B cell (primary cell): ENCODE measurements around the gene RICTOR.

Source experiments
- CTCF ChIP-seq: fragments of 200-600 bp; IDR thresholded peaks from one replicate; pipeline ENCODE4 v1.8.0; 2022; ENCODE audit warnings: antibody characterized with exemption, mild to moderate bottlenecking
- EZH2 ChIP-seq: IDR thresholded peaks from 2 replicates; pipeline ENCODE4 v1.6.1; 2012; ENCODE audit warnings: borderline replicate concordance, low read depth, mild to moderate bottlenecking, moderate library complexity, low read length; ENCODE audit not compliant: insufficient read depth, poor library complexity, severe bottlenecking

GRCh38 chr5:39072925-39073766 is 1.1 kb downstream of the RICTOR start:
- TF ChIP-seq EZH2 (no peak), CTCF (no peak)
